Measurements from ENCODE around the gene ELMOD1.

ELMOD1 gene

GRCh38 chr11:107598225-107599139 is 7.5 kb downstream of the ELMOD1 start:
- H3K27me3 Mint-ChIP-seq (ENCODE audit: low read depth): peaks cover 62% of the 10 kb centered on the region
- H3K36me3 Mint-ChIP-seq (ENCODE audit: low read depth): no peaks in the 10 kb centered on the region
- no peak overlapping the region for H3K27ac Mint-ChIP-seq
- H3K4me1 Mint-ChIP-seq (ENCODE audit: low read depth): no peaks in the 10 kb centered on the region
- H3K4me3 Mint-ChIP-seq: no peak overlapping the region
- H3K9me3 Mint-ChIP-seq: no peaks in the 10 kb centered on the region

GRCh38 chr11:107605061-107606006 is 14.4 kb downstream of the ELMOD1 start:
- no peaks in the 10 kb centered on the region for H3K9me3 Mint-ChIP-seq
- no peaks in the 10 kb centered on the region for H3K4me1 Mint-ChIP-seq (ENCODE audit: low read depth)
- no peaks in the 10 kb centered on the region for H3K36me3 Mint-ChIP-seq (ENCODE audit: low read depth)
- H3K4me3 Mint-ChIP-seq: no peak overlapping the region
- H3K27ac Mint-ChIP-seq: no peak overlapping the region
- peaks cover 52% of the 10 kb centered on the region for H3K27me3 Mint-ChIP-seq (ENCODE audit: low read depth)

GRCh38 chr11:107606141-107606540 is 15.2 kb downstream of the ELMOD1 start:
- Mint-ChIP-seq H3K27ac (no peak overlapping the region), H3K4me1 (ENCODE audit: low read depth) (no peaks in the 10 kb centered on the region), H3K27me3 (ENCODE audit: low read depth) (peaks cover 46% of the 10 kb centered on the region), H3K9me3 (no peaks in the 10 kb centered on the region), H3K4me3 (no peak overlapping the region), H3K36me3 (ENCODE audit: low read depth) (no peaks in the 10 kb centered on the region)

- Mint-ChIP-seq H3K9me3 (no peaks in the 10 kb centered on the region), H3K36me3 (ENCODE audit: low read depth) (no peaks in the 10 kb centered on the region), H3K4me1 (ENCODE audit: low read depth) (no peaks in the 10 kb centered on the region), H3K4me3 (no peak overlapping the region), H3K27me3 (ENCODE audit: low read depth) (peaks cover 34% of the 10 kb centered on the region), H3K27ac (no peak overlapping the region)
Measured at GRCh38 chr11:107608809-107609208, 17.9 kb downstream of the ELMOD1 start.

GRCh38 chr11:107609400-107610218 is 18.7 kb downstream of the ELMOD1 start:
- Mint-ChIP-seq H3K4me1 (ENCODE audit: low read depth) (no peaks in the 10 kb centered on the region), H3K27ac (no peak overlapping the region), H3K4me3 (no peak overlapping the region), H3K27me3 (ENCODE audit: low read depth) (peaks cover 27% of the 10 kb centered on the region), H3K9me3 (no peaks in the 10 kb centered on the region), H3K36me3 (ENCODE audit: low read depth) (no peaks in the 10 kb centered on the region)

- H3K27me3 Mint-ChIP-seq (ENCODE audit: low read depth): peaks cover 17% of the 10 kb centered on the region
- H3K27ac Mint-ChIP-seq: no peak overlapping the region
- H3K36me3 Mint-ChIP-seq (ENCODE audit: low read depth): no peaks in the 10 kb centered on the region
- H3K4me1 Mint-ChIP-seq (ENCODE audit: low read depth): no peaks in the 10 kb centered on the region
- H3K9me3 Mint-ChIP-seq: no peaks in the 10 kb centered on the region
- no peak overlapping the region for H3K4me3 Mint-ChIP-seq
Measured at GRCh38 chr11:107612445-107612844, 21.5 kb downstream of the ELMOD1 start.

GRCh38 chr11:107619926-107620325 is 29.0 kb downstream of the ELMOD1 start:
- Mint-ChIP-seq H3K27me3 (ENCODE audit: low read depth) (peaks cover 5% of the 10 kb centered on the region), H3K9me3 (no peaks in the 10 kb centered on the region), H3K4me1 (ENCODE audit: low read depth) (no peaks in the 10 kb centered on the region), H3K4me3 (no peak overlapping the region), H3K36me3 (ENCODE audit: low read depth) (no peaks in the 10 kb centered on the region), H3K27ac (no peak overlapping the region)

- H3K36me3 Mint-ChIP-seq (ENCODE audit: low read depth): no peaks in the 10 kb centered on the region
- H3K9me3 Mint-ChIP-seq: no peaks in the 10 kb centered on the region
- no peak overlapping the region for H3K27ac Mint-ChIP-seq
- no peaks in the 10 kb centered on the region for H3K4me1 Mint-ChIP-seq (ENCODE audit: low read depth)
- H3K27me3 Mint-ChIP-seq (ENCODE audit: low read depth): peaks cover 10% of the 10 kb centered on the region
- no peak overlapping the region for H3K4me3 Mint-ChIP-seq
Measured at GRCh38 chr11:107621081-107621480, 30.1 kb downstream of the ELMOD1 start.

- Mint-ChIP-seq H3K4me1 (ENCODE audit: low read depth) (no peaks in the 10 kb centered on the region), H3K4me3 (no peak overlapping the region), H3K27ac (no peak overlapping the region), H3K27me3 (ENCODE audit: low read depth) (peaks cover 26% of the 10 kb centered on the region), H3K36me3 (ENCODE audit: low read depth) (no peaks in the 10 kb centered on the region), H3K9me3 (no peaks in the 10 kb centered on the region)
Measured at GRCh38 chr11:107623183-107623582, 32.2 kb downstream of the ELMOD1 start.

GRCh38 chr11:107624983-107625684 is 34.2 kb downstream of the ELMOD1 start:
- H3K27ac Mint-ChIP-seq: no peak overlapping the region
- H3K9me3 Mint-ChIP-seq: no peaks in the 10 kb centered on the region
- no peak overlapping the region for H3K4me3 Mint-ChIP-seq
- H3K27me3 Mint-ChIP-seq (ENCODE audit: low read depth): peaks cover 35% of the 10 kb centered on the region
- no peaks in the 10 kb centered on the region for H3K36me3 Mint-ChIP-seq (ENCODE audit: low read depth)
- H3K4me1 Mint-ChIP-seq (ENCODE audit: low read depth): no peaks in the 10 kb centered on the region

- Mint-ChIP-seq H3K4me3 (no peak overlapping the region), H3K9me3 (no peaks in the 10 kb centered on the region), H3K36me3 (ENCODE audit: low read depth) (no peaks in the 10 kb centered on the region), H3K27ac (no peak overlapping the region), H3K27me3 (ENCODE audit: low read depth) (peaks cover 35% of the 10 kb centered on the region), H3K4me1 (ENCODE audit: low read depth) (no peaks in the 10 kb centered on the region)
Measured at GRCh38 chr11:107625685-107625989, 34.7 kb downstream of the ELMOD1 start.

- Mint-ChIP-seq H3K9me3 (no peaks in the 10 kb centered on the region), H3K27ac (no peak overlapping the region), H3K4me3 (no peak overlapping the region), H3K36me3 (ENCODE audit: low read depth) (no peaks in the 10 kb centered on the region), H3K4me1 (ENCODE audit: low read depth) (no peaks in the 10 kb centered on the region), H3K27me3 (ENCODE audit: low read depth) (peaks cover 42% of the 10 kb centered on the region)
Measured at GRCh38 chr11:107631043-107631442, 40.1 kb downstream of the ELMOD1 start.

- Mint-ChIP-seq H3K27me3 (ENCODE audit: low read depth) (peaks cover 39% of the 10 kb centered on the region), H3K27ac (no peak overlapping the region), H3K36me3 (ENCODE audit: low read depth) (no peaks in the 10 kb centered on the region), H3K4me1 (ENCODE audit: low read depth) (no peaks in the 10 kb centered on the region), H3K9me3 (no peaks in the 10 kb centered on the region), H3K4me3 (no peak overlapping the region)
Measured at GRCh38 chr11:107631931-107632330, 41.0 kb downstream of the ELMOD1 start.

GRCh38 chr11:107646783-107647182 is 55.8 kb downstream of the ELMOD1 start:
- peaks cover 16% of the 10 kb centered on the region for H3K27me3 Mint-ChIP-seq (ENCODE audit: low read depth)
- H3K4me1 Mint-ChIP-seq (ENCODE audit: low read depth): no peaks in the 10 kb centered on the region
- no peaks in the 10 kb centered on the region for H3K36me3 Mint-ChIP-seq (ENCODE audit: low read depth)
- no peak overlapping the region for H3K4me3 Mint-ChIP-seq
- no peak overlapping the region for H3K27ac Mint-ChIP-seq
- H3K9me3 Mint-ChIP-seq: no peaks in the 10 kb centered on the region
